ENCODE data around the gene ELOVL3. TPM values are rescaled to one million over a fixed set of nuclear protein-coding genes. Genes with fewer than 3 reads are reported as not detected.

The ELOVL3 gene
- total and polyA plus RNA-seq, 2 of the 13 experiments (the other 11 are each of a cell fraction or from before 2014, with no cell fraction given): 0.58 to 0.69 TPM

DNA sequence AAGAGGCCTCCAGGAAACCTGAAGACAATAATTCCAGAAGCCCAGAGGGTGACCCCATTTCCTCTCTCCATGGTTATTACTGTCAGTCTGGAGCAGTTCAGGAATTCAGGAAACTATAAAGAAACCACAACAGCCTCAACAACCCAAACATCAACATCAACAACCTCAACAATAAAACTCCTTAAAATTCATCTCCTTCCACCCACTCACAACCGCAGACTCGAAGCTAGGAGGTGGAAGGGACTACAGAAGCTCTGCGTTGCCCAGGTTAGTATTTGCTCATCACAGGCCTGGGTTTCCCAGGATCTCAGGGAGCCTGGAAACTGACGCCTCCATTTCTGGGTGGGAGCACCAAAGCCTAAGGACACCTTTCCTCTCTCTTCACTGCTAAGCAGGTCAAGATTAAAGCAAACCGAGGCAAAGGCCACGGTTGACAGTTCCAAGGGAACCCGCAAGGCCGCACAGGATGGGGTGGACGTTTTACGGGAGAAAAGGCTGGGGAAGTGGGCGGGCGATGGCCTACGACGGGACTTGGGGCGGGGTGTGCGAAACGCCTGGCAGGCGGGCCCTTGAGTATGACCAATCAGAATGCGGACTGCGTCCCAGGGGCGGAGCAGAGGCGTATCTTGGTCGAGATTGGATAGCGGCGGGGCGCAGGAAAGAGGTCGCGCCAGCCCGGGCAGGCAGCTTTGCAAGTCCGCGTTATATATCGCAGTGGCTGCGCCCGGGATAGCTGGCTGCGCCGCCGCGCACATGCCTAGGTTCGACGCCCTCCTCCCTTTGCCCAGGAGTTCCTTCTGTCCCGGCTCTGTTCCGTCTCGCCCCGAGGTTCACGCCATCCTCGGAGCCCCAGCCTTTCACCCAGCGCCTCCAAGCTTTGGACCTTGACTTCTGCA lies at the start of gene ELOVL3 (continued):
- TF ChIP-seq TARDBP (CRISPR knock-in tag; IDR thresholded peaks at IDR 0.05): no peak; the same call in 1 of the 2 replicates
- no peak for TF ChIP-seq AGO2 (optimal IDR thresholded peaks at IDR 0.05; ENCODE audit: low read depth, low read length)
- TF ChIP-seq ZNF777 (CRISPR knock-in tag; IDR thresholded peaks at IDR 0.05): peak; percentile 87
- no peak for TF ChIP-seq NFIC (IDR thresholded peaks at IDR 0.05; ENCODE audit: low read length)
- TF ChIP-seq ZIK1 (CRISPR knock-in tag; IDR thresholded peaks at IDR 0.05; ENCODE audit: borderline replicate concordance, low read depth): peak; percentile 96
- TF ChIP-seq E2F5 (CRISPR knock-in tag; conservative IDR thresholded peaks at IDR 0.05): peak; percentile 74; the same call in 1 of the 2 replicates
- TF ChIP-seq ZNF10 (CRISPR knock-in tag; IDR thresholded peaks at IDR 0.05; ENCODE audit: borderline replicate concordance, low read depth): no peak
- peak; percentile 76; the same call in 1 of the 2 replicates for TF ChIP-seq ZNF333 (CRISPR knock-in tag; IDR thresholded peaks at IDR 0.05; ENCODE audit: borderline replicate concordance)
- no peak for TF ChIP-seq ZNF780A (CRISPR knock-in tag; IDR thresholded peaks at IDR 0.05)
- no peak for TF ChIP-seq MTF1 (CRISPR knock-in tag; IDR thresholded peaks at IDR 0.05)
- TF ChIP-seq ZNF615 (CRISPR knock-in tag; IDR thresholded peaks at IDR 0.05; ENCODE audit: borderline replicate concordance): no peak
- TF ChIP-seq, protein P1, sequence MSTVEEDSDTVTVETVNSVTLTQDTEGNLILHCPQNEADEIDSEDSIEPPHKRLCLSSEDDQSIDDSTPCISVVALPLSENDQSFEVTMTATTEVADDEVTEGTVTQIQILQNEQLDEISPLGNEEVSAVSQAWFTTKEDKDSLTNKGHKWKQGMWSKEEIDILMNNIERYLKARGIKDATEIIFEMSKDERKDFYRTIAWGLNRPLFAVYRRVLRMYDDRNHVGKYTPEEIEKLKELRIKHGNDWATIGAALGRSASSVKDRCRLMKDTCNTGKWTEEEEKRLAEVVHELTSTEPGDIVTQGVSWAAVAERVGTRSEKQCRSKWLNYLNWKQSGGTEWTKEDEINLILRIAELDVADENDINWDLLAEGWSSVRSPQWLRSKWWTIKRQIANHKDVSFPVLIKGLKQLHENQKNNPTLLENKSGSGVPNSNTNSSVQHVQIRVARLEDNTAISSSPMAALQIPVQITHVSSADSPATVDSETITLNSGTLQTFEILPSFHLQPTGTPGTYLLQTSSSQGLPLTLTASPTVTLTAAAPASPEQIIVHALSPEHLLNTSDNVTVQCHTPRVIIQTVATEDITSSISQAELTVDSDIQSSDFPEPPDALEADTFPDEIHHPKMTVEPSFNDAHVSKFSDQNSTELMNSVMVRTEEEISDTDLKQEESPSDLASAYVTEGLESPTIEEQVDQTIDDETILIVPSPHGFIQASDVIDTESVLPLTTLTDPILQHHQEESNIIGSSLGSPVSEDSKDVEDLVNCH (CRISPR knock-in tag; IDR thresholded peaks at IDR 0.05): peak; percentile 93; the same call in 1 of the 2 replicates
- TF ChIP-seq, protein P2, sequence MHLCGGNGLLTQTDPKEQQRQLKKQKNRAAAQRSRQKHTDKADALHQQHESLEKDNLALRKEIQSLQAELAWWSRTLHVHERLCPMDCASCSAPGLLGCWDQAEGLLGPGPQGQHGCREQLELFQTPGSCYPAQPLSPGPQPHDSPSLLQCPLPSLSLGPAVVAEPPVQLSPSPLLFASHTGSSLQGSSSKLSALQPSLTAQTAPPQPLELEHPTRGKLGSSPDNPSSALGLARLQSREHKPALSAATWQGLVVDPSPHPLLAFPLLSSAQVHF (CRISPR knock-in tag; IDR thresholded peaks at IDR 0.05): peak; percentile 77; the same call in 1 of the 2 replicates
- TF ChIP-seq SCMH1 (CRISPR knock-in tag; IDR thresholded peaks at IDR 0.05; ENCODE audit: borderline replicate concordance): no peak
- no peak for TF ChIP-seq FOXK2 (IDR thresholded peaks at IDR 0.05)
- peak; percentile 86 for TF ChIP-seq ZFP91 (CRISPR knock-in tag; IDR thresholded peaks at IDR 0.05; ENCODE audit: borderline replicate concordance)
- no peak for TF ChIP-seq HMG20B (CRISPR knock-in tag; conservative IDR thresholded peaks at IDR 0.05)
- peak; percentile 76 for TF ChIP-seq ARID2 (CRISPR knock-in tag; IDR thresholded peaks at IDR 0.05; ENCODE audit: borderline replicate concordance)
- TF ChIP-seq IRF9 (CRISPR knock-in tag; IDR thresholded peaks at IDR 0.05; ENCODE audit: borderline replicate concordance): peak; percentile 88; the same call in 1 of the 2 replicates
- no peak; the same call in 1 of the 2 replicates for TF ChIP-seq YEATS4 (CRISPR knock-in tag; IDR thresholded peaks at IDR 0.05; ENCODE audit: borderline replicate concordance)
- 0 out of 2 replicates have a peak, but pooled peaks have one; percentile 56 for TF ChIP-seq ZNF703 (CRISPR knock-in tag; IDR thresholded peaks at IDR 0.05; ENCODE audit: borderline replicate concordance)
- TF ChIP-seq TOE1 (CRISPR knock-in tag; IDR thresholded peaks at IDR 0.05): no peak

Measured in HepG2 (cell line).